ENCODE measurements around the gene ATP2B2. TPM values are rescaled to one million over a fixed set of nuclear protein-coding genes. Genes with fewer than 3 reads are reported as not detected.
A peak's percentile ranks its signal among the peaks of the same experiment; 100 is the strongest.

The ATP2B2 gene
- total RNA-seq, 6 experiments from 2014 or later: 25.9 to 45.1 (median 35.1) TPM

GRCh38 chr3:10456981-10457380 lies 48.4 kb downstream of the ATP2B2 start:
- WGBS (ENCODE audit: insufficient coverage, low coverage, low lambda C conversion rate, missing lambda C conversion rate): 67% methylated on average over 2 of the region's 2 CpGs
- TF ChIP-seq CTCF (IDR thresholded peaks at IDR 0.05) (no peak), POLR2A (IDR thresholded peaks at IDR 0.05) (no peak)
- DNase-seq: no peak
- Histone ChIP-seq H3K4me3 (no peak overlapping the region), H3K9me3 (no peaks in the 10 kb centered on the region), H3K27me3 (no peaks in the 10 kb centered on the region), H3K27ac (no peak overlapping the region), H3K4me1 (no peaks in the 10 kb centered on the region), H3K36me3 (no peaks in the 10 kb centered on the region)
- no peak for ATAC-seq
- intact Hi-C loops (cut with DNase I): no loop called here

GRCh38 chr3:10455545-10455914 lies 49.9 kb downstream of the ATP2B2 start:
- peak; percentile 44 to 81 (median 58) for ATAC-seq
- no peaks in the 10 kb centered on the region for H3K36me3 ChIP-seq
- H3K4me3 ChIP-seq: no peak overlapping the region
- no peak for DNase-seq
- TF ChIP-seq POLR2A (IDR thresholded peaks at IDR 0.05) (no peak), CTCF (IDR thresholded peaks at IDR 0.05) (no peak)
- no peaks in the 10 kb centered on the region for H3K27me3 ChIP-seq
- H3K9me3 ChIP-seq: no peaks in the 10 kb centered on the region
- no peak overlapping the region for H3K27ac ChIP-seq
- H3K4me1 ChIP-seq: no peaks in the 10 kb centered on the region
- intact Hi-C loops (cut with DNase I): no loop called here

GRCh38 chr3:10454907-10455544 lies 50.4 kb downstream of the ATP2B2 start:
- Histone ChIP-seq H3K36me3 (no peaks in the 10 kb centered on the region), H3K4me3 (no peak overlapping the region), H3K9me3 (no peaks in the 10 kb centered on the region), H3K4me1 (no peaks in the 10 kb centered on the region), H3K27me3 (no peaks in the 10 kb centered on the region), H3K27ac (no peak overlapping the region)
- DNase-seq (no peak), ATAC-seq (no peak)
- no CpG with 5 or more reads among the region's 1 CpG for WGBS (ENCODE audit: insufficient coverage, low coverage, low lambda C conversion rate, missing lambda C conversion rate)
- no peak for TF ChIP-seq CTCF (IDR thresholded peaks at IDR 0.05)
- TF ChIP-seq POLR2A (IDR thresholded peaks at IDR 0.05): no peak
- intact Hi-C loops (cut with DNase I): no loop called here

- peaks cover 0 to 6% (median 2%) of the 10 kb centered on the region in 4 donors for H3K36me3 ChIP-seq
- no peak for ATAC-seq
- H3K9me3 ChIP-seq: no peaks in the 10 kb centered on the region
- DNase-seq: no peak
- WGBS (ENCODE audit: insufficient coverage, low coverage, low lambda C conversion rate, missing lambda C conversion rate): 72% methylated on average over 7 of the region's 7 CpGs
- no peak for TF ChIP-seq CTCF (IDR thresholded peaks at IDR 0.05)
- no peak for TF ChIP-seq POLR2A (IDR thresholded peaks at IDR 0.05)
- no peaks in the 10 kb centered on the region for H3K4me1 ChIP-seq
- no peaks in the 10 kb centered on the region for H3K27me3 ChIP-seq
- no peak overlapping the region for H3K4me3 ChIP-seq
- H3K27ac ChIP-seq: no peak overlapping the region
- intact Hi-C loops (cut with DNase I): no loop called here
Measured at GRCh38 chr3:10453431-10454163, 51.8 kb downstream of the ATP2B2 start.

Measured in right lobe of liver (tissue), 6 donors.